SH-SY5Y (cell line): ENCODE measurements around the gene CD180.

Experiments used
- GATA2 ChIP-seq: IDR thresholded peaks from 2 replicates; pipeline ENCODE4 v1.6.1; 2011; ENCODE audit warnings: mild to moderate bottlenecking, low read depth, low read length
- GATA3 ChIP-seq: IDR thresholded peaks from 2 replicates; pipeline ENCODE4 v1.6.1; 2011; ENCODE audit warnings: low read depth, mild to moderate bottlenecking, low read length, moderate library complexity

DNA sequence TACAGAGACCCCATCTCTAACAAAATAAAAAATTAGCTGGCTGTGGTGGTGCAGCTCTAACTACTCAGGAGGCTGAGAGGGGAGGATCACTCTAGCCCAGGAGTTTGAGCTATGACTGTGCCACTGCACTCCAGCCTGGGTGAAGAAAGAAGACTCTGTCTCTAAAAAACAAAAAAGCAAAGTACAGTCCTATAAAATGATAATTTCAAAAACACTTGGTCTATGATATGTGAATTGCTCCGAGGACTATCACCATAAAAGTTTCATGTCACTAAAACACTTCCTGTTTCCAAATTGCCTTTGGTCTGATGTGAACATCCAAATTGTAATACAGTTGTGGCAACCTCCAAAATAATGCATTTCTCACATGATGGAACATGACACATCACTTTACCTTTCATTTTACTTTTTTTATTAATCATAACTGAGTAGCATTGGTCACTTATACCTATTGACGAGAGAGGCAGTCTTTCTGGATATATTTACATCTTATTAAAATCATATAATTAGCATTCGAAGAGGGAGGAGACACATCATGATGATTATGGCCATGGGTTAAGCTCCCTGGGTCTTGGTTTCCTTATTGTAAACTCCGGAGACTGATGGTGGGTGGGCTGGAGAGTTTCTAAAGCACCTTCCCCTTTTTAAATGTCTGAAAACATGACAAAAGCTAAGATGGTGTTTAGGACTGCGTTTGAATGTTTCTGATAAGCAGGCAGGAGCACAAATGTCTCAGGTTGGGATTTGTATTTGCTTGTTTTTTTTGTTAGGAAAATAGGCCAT lies 25.8 kb upstream of the CD180 start:
- TF ChIP-seq GATA2 (no peak), GATA3 (no peak)
